Measurements from ENCODE around the gene SULT4A1.

SULT4A1 gene

DNA sequence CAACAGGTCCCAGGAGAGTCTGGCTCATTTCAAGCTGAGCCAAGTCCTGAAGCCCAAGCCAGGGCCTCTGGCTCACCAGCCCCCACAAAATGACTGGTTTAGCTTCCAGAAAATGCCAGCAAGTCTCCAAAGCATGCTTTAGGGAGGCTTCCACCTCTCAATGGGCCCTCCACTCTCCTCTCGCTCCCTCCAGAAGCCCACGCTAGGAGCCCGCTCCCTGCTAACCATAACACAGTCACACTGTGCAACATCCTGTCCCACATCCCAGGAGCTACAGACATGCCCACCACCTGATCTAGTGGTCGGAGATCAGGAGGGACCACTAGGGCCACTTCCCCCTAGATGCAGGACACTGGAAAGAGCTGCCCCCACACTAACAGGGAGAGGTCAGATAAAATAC is 6.9 kb downstream of the SULT4A1 start:
- no peak for DNase-seq
- peaks cover 21% of the 10 kb centered on the region for H3K9me3 Mint-ChIP-seq
- H3K27ac Mint-ChIP-seq: no peak overlapping the region
- H3K4me3 Mint-ChIP-seq: no peak overlapping the region
- no peak for TF ChIP-seq CTCF (IDR thresholded peaks at IDR 0.05)
- H3K4me1 Mint-ChIP-seq: peaks cover 9% of the 10 kb centered on the region
- H3K36me3 Mint-ChIP-seq (ENCODE audit: low read depth): peaks cover 15% of the 10 kb centered on the region
- peaks cover 21% of the 10 kb centered on the region for H3K27me3 Mint-ChIP-seq (ENCODE audit: low read depth, poor library complexity)

- DNase-seq: no peak
- Mint-ChIP-seq H3K4me3 (no peak overlapping the region), H3K27me3 (ENCODE audit: low read depth, poor library complexity) (peaks cover 16% of the 10 kb centered on the region), H3K36me3 (ENCODE audit: low read depth) (peaks cover 15% of the 10 kb centered on the region), H3K4me1 (peaks cover 9% of the 10 kb centered on the region), H3K9me3 (peaks cover 21% of the 10 kb centered on the region), H3K27ac (peak overlapping the region; percentile 48)
- no peak for TF ChIP-seq CTCF (IDR thresholded peaks at IDR 0.05)
Observed at GRCh38 chr22:43854786-43855271, 7.5 kb downstream of the SULT4A1 start.

- TF ChIP-seq CTCF (IDR thresholded peaks at IDR 0.05): no peak
- H3K27me3 Mint-ChIP-seq (ENCODE audit: low read depth, poor library complexity): peaks cover 12% of the 10 kb centered on the region
- DNase-seq: no peak
- peaks cover 21% of the 10 kb centered on the region for H3K9me3 Mint-ChIP-seq
- peaks cover 13% of the 10 kb centered on the region for H3K4me1 Mint-ChIP-seq
- no peak overlapping the region for H3K27ac Mint-ChIP-seq
- no peak overlapping the region for H3K4me3 Mint-ChIP-seq
- H3K36me3 Mint-ChIP-seq (ENCODE audit: low read depth): peaks cover 15% of the 10 kb centered on the region
Observed at GRCh38 chr22:43854121-43854785, 8.1 kb downstream of the SULT4A1 start.

GRCh38 chr22:43853328-43853931 is 8.9 kb downstream of the SULT4A1 start:
- H3K27ac Mint-ChIP-seq: no peak overlapping the region
- peaks cover 16% of the 10 kb centered on the region for H3K9me3 Mint-ChIP-seq
- no peak for DNase-seq
- TF ChIP-seq CTCF (IDR thresholded peaks at IDR 0.05): no peak
- peaks cover 15% of the 10 kb centered on the region for H3K27me3 Mint-ChIP-seq (ENCODE audit: low read depth, poor library complexity)
- no peak overlapping the region for H3K4me3 Mint-ChIP-seq
- H3K4me1 Mint-ChIP-seq: peaks cover 19% of the 10 kb centered on the region
- H3K36me3 Mint-ChIP-seq (ENCODE audit: low read depth): peaks cover 15% of the 10 kb centered on the region

DNA sequence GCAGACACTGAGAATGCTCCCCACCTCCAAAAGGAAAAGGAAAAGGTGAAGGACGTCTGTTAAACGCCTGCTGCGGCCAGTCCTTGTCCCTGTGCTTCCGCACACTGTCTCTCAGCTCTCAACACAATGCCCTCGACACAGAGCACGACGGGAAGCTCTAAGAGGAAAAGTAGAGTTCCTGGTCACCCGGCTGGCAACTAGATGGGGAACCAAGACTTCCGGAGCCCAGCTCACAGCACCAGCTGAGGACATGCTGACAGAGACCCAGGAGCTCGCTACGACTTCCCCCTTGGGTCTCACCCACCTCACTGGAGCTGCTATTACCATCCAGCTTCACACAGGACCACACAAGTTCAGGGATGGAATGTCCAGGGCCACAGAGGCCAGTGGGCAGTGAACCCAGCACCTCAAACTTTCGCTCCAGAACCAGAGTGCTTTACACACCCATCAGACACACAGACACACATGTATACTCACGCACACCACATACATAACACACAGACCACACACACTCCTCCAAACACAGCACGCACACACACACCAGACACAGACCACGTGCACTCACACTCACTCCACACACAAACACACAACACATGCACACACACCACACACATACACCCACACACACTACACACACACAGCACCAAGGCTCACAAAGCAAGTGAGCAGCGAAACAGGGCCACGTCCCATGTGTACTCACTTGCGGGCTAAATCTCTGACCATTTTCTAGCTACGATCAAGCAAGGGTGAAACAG is 9.6 kb downstream of the SULT4A1 start:
- H3K4me3 Mint-ChIP-seq: no peak overlapping the region

More for the DNA sequence above, 9.6 kb downstream of the SULT4A1 start:
- peaks cover 16% of the 10 kb centered on the region for H3K9me3 Mint-ChIP-seq
- no peak for TF ChIP-seq CTCF (IDR thresholded peaks at IDR 0.05)
- H3K36me3 Mint-ChIP-seq (ENCODE audit: low read depth): peaks cover 15% of the 10 kb centered on the region
- H3K27ac Mint-ChIP-seq: peak overlapping the region; percentile 10
- H3K27me3 Mint-ChIP-seq (ENCODE audit: low read depth, poor library complexity): peaks cover 14% of the 10 kb centered on the region
- peaks cover 25% of the 10 kb centered on the region for H3K4me1 Mint-ChIP-seq
- DNase-seq: no peak
